Coronary artery (tissue), 2 donors: Measurements from ENCODE around the gene SART3.

Experiments used
- DNase-seq: peaks from one replicate; pipeline ENCODE4 v3.0.0-alpha.2; 2017; ENCODE audit warnings: low spot score
- H3K27ac ChIP-seq, 2 donors: fragments of 200-600 bp; sonication (generic); one replicate each; pipeline ENCODE4 v1.5.1; 2016 to 2019
- H3K4me3 ChIP-seq: fragments of 200-600 bp; sonication (generic); 2 replicates; pipeline ENCODE4 v1.5.1; 2016; ENCODE audit warnings: mild to moderate bottlenecking, moderate library complexity
- TF ChIP-seq, protein P1 (sequence below): fragments of 200-600 bp; sonication (generic); IDR thresholded peaks from one replicate; pipeline ENCODE4 v1.5.1; 2019; ENCODE audit warnings: antibody characterized with exemption

The SART3 gene

DNA sequence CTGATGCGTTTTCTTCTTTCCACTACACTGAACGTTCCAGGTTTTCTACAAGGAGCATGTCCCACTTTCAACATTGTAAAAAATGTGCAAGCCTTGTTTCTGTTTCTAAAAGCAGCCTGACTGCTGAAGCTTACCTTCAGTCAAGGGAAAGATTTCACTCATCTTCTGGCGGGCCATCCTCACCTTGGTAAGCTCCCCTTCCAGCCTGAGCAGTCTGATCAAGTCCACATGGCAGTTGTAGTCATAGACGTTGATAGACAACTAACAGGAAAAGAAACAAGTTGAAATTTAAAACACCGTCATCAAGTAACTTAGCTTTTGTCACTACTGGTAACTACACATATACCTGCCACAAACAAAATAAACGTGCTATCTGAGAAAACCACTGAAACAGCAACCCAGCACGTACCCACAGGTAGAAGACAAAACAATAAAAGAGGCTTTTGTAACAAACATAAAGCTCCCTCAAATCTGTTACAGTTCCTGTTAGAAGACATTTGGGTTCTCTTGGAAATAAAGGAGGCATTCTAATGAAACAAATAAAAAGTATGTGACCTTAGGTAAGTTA lies 11.9 kb downstream of the SART3 start:
- no peak for DNase-seq
- TF ChIP-seq, protein P1, sequence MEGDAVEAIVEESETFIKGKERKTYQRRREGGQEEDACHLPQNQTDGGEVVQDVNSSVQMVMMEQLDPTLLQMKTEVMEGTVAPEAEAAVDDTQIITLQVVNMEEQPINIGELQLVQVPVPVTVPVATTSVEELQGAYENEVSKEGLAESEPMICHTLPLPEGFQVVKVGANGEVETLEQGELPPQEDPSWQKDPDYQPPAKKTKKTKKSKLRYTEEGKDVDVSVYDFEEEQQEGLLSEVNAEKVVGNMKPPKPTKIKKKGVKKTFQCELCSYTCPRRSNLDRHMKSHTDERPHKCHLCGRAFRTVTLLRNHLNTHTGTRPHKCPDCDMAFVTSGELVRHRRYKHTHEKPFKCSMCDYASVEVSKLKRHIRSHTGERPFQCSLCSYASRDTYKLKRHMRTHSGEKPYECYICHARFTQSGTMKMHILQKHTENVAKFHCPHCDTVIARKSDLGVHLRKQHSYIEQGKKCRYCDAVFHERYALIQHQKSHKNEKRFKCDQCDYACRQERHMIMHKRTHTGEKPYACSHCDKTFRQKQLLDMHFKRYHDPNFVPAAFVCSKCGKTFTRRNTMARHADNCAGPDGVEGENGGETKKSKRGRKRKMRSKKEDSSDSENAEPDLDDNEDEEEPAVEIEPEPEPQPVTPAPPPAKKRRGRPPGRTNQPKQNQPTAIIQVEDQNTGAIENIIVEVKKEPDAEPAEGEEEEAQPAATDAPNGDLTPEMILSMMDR = no peak
- H3K4me3 ChIP-seq = no peak overlapping the region
- no peak overlapping the region for H3K27ac ChIP-seq

DNA sequence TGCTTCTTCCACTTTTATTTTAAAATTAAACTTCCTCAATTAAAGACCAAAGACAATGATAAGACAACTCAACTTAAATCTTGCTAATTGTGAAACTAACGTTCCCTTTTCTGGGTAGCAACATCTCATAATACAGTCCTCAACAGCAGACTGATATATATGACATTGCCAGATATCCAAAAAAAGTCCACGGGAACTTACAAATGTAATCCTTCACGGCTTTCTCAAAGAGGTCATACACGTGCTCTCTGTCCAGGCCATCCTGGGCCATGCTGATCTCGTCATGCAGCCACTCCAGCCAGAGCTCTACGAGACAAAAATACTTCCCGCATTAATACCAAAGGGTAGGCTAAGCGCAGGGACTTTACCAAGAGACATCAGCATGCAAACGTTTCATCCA lies 13.3 kb downstream of the SART3 start:
- H3K4me3 ChIP-seq = no peak overlapping the region
- TF ChIP-seq, protein P1 = no peak
- H3K27ac ChIP-seq = no peak overlapping the region
- DNase-seq = no peak

DNA sequence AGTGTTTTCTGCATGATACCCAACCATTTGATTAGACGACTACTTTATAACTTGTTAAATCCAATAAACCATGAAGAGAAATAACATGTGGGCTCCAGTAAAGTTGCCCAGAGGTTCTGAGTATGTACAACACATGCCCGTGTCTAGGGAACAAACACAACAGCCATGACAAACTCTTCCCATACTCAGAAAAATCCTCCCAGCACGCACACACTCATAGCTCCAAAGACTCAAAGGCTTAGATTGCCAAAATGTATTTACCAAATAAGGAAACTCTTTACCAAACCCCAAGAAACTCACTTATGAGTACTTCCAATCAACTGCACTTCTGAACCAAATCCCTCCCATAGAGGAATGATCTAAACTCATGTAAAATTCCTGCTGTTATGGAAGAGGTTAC lies 17.3 kb downstream of the SART3 start:
- Histone ChIP-seq H3K4me3 (no peak overlapping the region), H3K27ac (no peak overlapping the region)
- TF ChIP-seq, protein P1 = no peak
- no peak for DNase-seq

DNA sequence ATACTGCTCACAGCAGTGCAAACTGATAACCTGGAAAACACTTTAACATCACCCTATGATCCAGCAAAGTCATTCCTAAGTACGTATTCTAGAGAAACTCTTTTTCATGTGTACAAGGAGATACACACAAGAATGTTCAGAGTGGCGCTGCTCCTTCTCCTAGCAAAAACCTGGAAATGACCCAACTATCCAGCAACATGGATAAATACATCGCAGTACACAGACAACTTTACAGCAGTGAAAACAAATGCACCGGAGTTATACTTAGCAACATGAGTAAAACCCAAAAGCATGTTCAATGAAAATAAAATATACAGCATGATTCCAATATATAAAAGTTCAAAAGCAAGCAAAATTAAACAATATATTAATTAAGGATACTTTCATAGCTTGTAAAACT lies 18.7 kb downstream of the SART3 start:
- TF ChIP-seq, protein P1 = no peak
- DNase-seq = no peak
- Histone ChIP-seq H3K4me3 (no peak overlapping the region), H3K27ac (no peak overlapping the region)

DNA sequence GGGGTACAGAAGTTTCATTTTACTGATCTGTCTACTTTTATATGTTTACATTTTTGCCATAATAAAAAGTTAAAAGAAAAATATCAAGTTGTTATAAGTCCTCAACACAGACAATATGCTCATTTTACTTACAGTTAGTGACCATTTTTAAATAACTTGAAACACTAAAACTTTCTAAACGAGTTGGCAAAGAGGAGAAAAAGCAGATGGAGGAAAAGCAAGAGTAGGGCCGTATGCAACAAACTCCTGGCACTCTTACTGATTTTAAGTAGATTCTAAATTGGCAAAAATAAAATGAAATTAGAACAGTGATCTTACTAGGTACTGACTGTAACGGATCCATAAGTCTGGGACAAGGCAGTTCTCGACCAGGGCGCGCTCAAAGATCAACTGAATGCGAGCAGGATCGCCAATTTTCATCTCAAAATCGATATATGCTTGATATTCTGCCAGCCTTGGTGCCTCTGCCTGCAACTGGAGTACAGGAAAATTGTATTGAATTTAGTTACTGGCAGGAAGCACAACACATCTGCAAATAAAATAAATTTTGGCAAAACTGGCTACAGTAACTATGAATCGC lies 22.3 kb downstream of the SART3 start:
- no peak for DNase-seq
- TF ChIP-seq, protein P1 = no peak
- no peak overlapping the region for H3K4me3 ChIP-seq
- H3K27ac ChIP-seq = no peak overlapping the region

DNA sequence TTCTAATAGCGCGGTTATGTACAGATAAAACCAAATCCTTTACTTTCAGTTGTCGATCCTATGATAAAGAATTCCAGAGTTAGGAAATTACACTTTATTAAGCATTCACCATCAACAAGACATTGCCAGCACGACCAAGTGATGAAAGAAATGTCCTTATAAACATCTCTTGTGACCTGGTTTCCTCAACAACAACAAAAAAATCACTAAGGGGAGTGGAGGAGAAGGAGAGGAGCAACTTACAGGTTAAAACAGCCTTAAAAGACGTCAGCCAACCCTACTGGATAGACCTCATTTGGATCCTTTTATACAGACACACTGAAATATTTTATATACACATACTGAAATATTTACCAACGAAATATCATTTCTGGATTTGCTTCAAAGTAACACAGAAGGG lies 22.8 kb downstream of the SART3 start:
- Histone ChIP-seq H3K4me3 (no peak overlapping the region), H3K27ac (no peak overlapping the region)
- no peak for DNase-seq
- TF ChIP-seq, protein P1 = no peak
